GM12878 (cell line): ENCODE results near the gene ACTR10. TPM values are rescaled to one million over a fixed set of nuclear protein-coding genes. Genes with fewer than 3 reads are reported as not detected.

Experiments
- ATAC-seq: fragments of 200-7000 bp; cut with Tn5 transposase; 3 replicates; pipeline ENCODE4 v1.9.1; 2020; ENCODE audit warnings: mild to moderate bottlenecking, moderate library complexity
- BruUV-seq: library from RNA; stranded (reverse); fragments of 400-500 nt; replicated peaks from 2 replicates; lab custom pipeline; 2021; lab: Mats Ljungman, UMichigan
- CTCF ChIA-PET: fragments of 300-600 bp; sonication (Branson Sonifier 250); formaldehyde crosslinking; extraction: SDS; loops from one replicate; lab custom pipeline; 2021; ENCODE audit warnings: inconsistent platforms; lab: Yijun Ruan, JAX
- POLR2A ChIA-PET: fragments of 350-600 bp; formaldehyde crosslinking; extraction: SDS; loops from one replicate; lab custom pipeline; 2021; ENCODE audit warnings: inconsistent platforms; lab: Charles Lee
- RAD21 ChIA-PET: fragments of 300-600 bp; sonication (Branson Sonifier 250); formaldehyde crosslinking; loops from one replicate; lab custom pipeline; 2023; ENCODE audit warnings: antibody characterized with exemption; ENCODE audit not compliant: unreplicated experiment; lab: Charles Lee
- SMC1A ChIA-PET: fragments of 300-600 bp; sonication (Branson Sonifier 250); formaldehyde crosslinking; loops from one replicate; lab custom pipeline; 2023; ENCODE audit not compliant: unreplicated experiment, uncharacterized antibody; lab: Charles Lee
- DNase-seq: peaks from one replicate; pipeline ENCODE4 v3.0.0-alpha.2; 2011; ENCODE audit warnings: low read depth, low spot score
- FAIRE-seq: peaks from 3 replicates; lab custom pipeline; 2011; peaks lifted over from hg19 to GRCh38; lab: Jason Lieb, UNC
- H2AFZ ChIP-seq: 2 replicates; pipeline ENCODE4 v1.6.0; 2011; ENCODE audit warnings: low read depth, low read length, control low read depth; ENCODE audit not compliant: control insufficient read depth
- H3K27ac ChIP-seq: 2 replicates; pipeline ENCODE4 v1.5.1; 2011; ENCODE audit warnings: control low read depth; ENCODE audit not compliant: control insufficient read depth, insufficient read depth
- H3K27me3 ChIP-seq, 2 experiments: replicated peaks in 1 of 2; 2 replicates each; pipeline versions ENCODE4 v1.6.0 to v1.6.1; 2011; ENCODE audit warnings: low read length in 1 of 2; ENCODE audit not compliant: control insufficient read depth in 2 of 2, insufficient read depth in 2 of 2
- H3K36me3 ChIP-seq, 2 experiments: 2 replicates each; pipeline ENCODE4 v1.5.1; 2011; ENCODE audit warnings: low read length in 1 of 2; ENCODE audit not compliant: control insufficient read depth in 2 of 2, insufficient read depth in 2 of 2
- H3K4me1 ChIP-seq: 2 replicates; pipeline ENCODE4 v1.6.1; 2011; ENCODE audit warnings: mild to moderate bottlenecking, low read length, moderate library complexity, mixed read lengths; ENCODE audit not compliant: control insufficient read depth, insufficient read depth
- H3K4me2 ChIP-seq: 2 replicates; pipeline ENCODE4 v1.6.0; 2011; ENCODE audit warnings: control low read depth; ENCODE audit not compliant: control insufficient read depth, insufficient read depth
- H3K4me3 ChIP-seq: fragments of 200-600 bp; sonication (generic); 2 replicates; pipeline ENCODE4 v1.5.1; 2016
- H3K79me2 ChIP-seq: 2 replicates; pipeline ENCODE4 v1.6.0; 2011; ENCODE audit warnings: low read length; ENCODE audit not compliant: control insufficient read depth, insufficient read depth
- H3K9ac ChIP-seq: 2 replicates; pipeline ENCODE4 v1.8.0; 2011; ENCODE audit warnings: low read length, control low read depth, mixed read lengths; ENCODE audit not compliant: control insufficient read depth, insufficient read depth
- H3K9me3 ChIP-seq: replicated peaks from 3 replicates; pipeline ENCODE4 v1.5.1; 2011; ENCODE audit warnings: mild to moderate bottlenecking, low read length; ENCODE audit not compliant: control insufficient read depth, insufficient read depth
- H4K20me1 ChIP-seq: 2 replicates; pipeline ENCODE4 v1.6.0; 2011; ENCODE audit not compliant: control insufficient read depth, insufficient read depth
- CBX3 ChIP-seq: fragments of 200-600 bp; sonication (generic); IDR thresholded peaks from 2 replicates; pipeline ENCODE4 v1.6.1; 2016; ENCODE audit warnings: low read depth, borderline replicate concordance
- CREB1 ChIP-seq: IDR thresholded peaks from 2 replicates; pipeline ENCODE4 v1.6.1; 2012; ENCODE audit warnings: low read depth, mild to moderate bottlenecking, inconsistent platforms
- ETV6 ChIP-seq, 2 experiments: fragments of 450-650 bp in 1 of 2; IDR thresholded peaks in 1 of 2; conservative IDR thresholded peaks in 1 of 2; 2 replicates each; pipeline ENCODE4 v1.6.1; 2014; ENCODE audit warnings: antibody characterized with exemption in 1 of 2, borderline replicate concordance in 1 of 2, low read depth in 1 of 2, mild to moderate bottlenecking in 1 of 2, moderate library complexity in 1 of 2
- FOS ChIP-seq: IDR thresholded peaks from 3 replicates; pipeline ENCODE4 v1.6.1; 2011; ENCODE audit warnings: borderline replicate concordance; ENCODE audit not compliant: insufficient read length; ENCODE audit errors: extremely low read depth
- KLF5 ChIP-seq: fragments of 450-650 bp; IDR thresholded peaks from 2 replicates; pipeline ENCODE4 v1.6.1; 2014; ENCODE audit warnings: mild to moderate bottlenecking; ENCODE audit not compliant: partially characterized antibody
- MTA3 ChIP-seq: IDR thresholded peaks from 2 replicates; pipeline ENCODE4 v1.6.1; 2012; ENCODE audit warnings: low read length, inconsistent platforms, borderline replicate concordance
- NFIC ChIP-seq: IDR thresholded peaks from 2 replicates; pipeline ENCODE4 v1.6.1; 2012; ENCODE audit warnings: low read depth, mild to moderate bottlenecking, inconsistent platforms, low read length, moderate library complexity
- RUNX3 ChIP-seq: IDR thresholded peaks from 2 replicates; pipeline ENCODE4 v1.6.1; 2012; ENCODE audit warnings: low read length, inconsistent platforms
- SMAD1 ChIP-seq: fragments of 450-650 bp; IDR thresholded peaks from 2 replicates; pipeline ENCODE4 v1.6.1; 2018; ENCODE audit warnings: mild to moderate bottlenecking, low read depth; ENCODE audit not compliant: partially characterized antibody
- SUPT20H ChIP-seq: IDR thresholded peaks from 2 replicates; pipeline ENCODE4 v1.6.1; 2011; ENCODE audit warnings: low read depth, mild to moderate bottlenecking, low read length, moderate library complexity, borderline replicate concordance; ENCODE audit not compliant: control insufficient read depth
- TCF3 ChIP-seq: IDR thresholded peaks from 2 replicates; pipeline ENCODE4 v1.6.1; 2012; ENCODE audit warnings: low read depth, mild to moderate bottlenecking, low read length, borderline replicate concordance; ENCODE audit not compliant: insufficient read depth
- USF1 ChIP-seq: IDR thresholded peaks from 2 replicates; pipeline ENCODE4 v1.6.1; 2011; ENCODE audit warnings: borderline replicate concordance, low read depth, mild to moderate bottlenecking, moderate library complexity, mixed read lengths, low read length; ENCODE audit not compliant: insufficient read depth; ENCODE audit errors: extremely low read length
- ZNF217 ChIP-seq: fragments of 450-650 bp; IDR thresholded peaks from 2 replicates; pipeline ENCODE4 v1.6.1; 2017; ENCODE audit warnings: antibody characterized with exemption, mild to moderate bottlenecking
- in situ Hi-C: fragments of 300-500 bp; cut with MboI; formaldehyde crosslinking; loops from 9 replicates; pipeline ENCODE4 v1.14.3; 2018; ENCODE audit warnings: mixed read lengths
- intact Hi-C: fragments of 100-400 bp; cut with micrococcal nuclease; formaldehyde crosslinking; loops from one replicate; pipeline ENCODE4 v1.14.2; 2022; ENCODE audit not compliant: unreplicated experiment
- polyA plus RNA-seq, 11 experiments: library from polyadenylated mRNA; depleted of rRNA in 4 of 11; unstranded in 6 of 11; stranded (reverse) in 5 of 11; fragments of >200 nt; fragmentation: Nextera tagmentation in 4 of 11; fragmentation: Illumina TruSeq in 1 of 11; extraction: Ambion mirVana in 4 of 11; extraction: Trizol in 1 of 11; gene quantifications; 1 replicate in 1 of 11; 2 replicates in 10 of 11; pipeline versions ENCODE4 v1.2.1 to v1.2.3, GENCODE V29; 2011 to 2016; ENCODE audit warnings: inconsistent platforms in 2 of 11, missing spikeins in 2 of 11, low read depth in 1 of 11
- total RNA-seq, 4 experiments: library from RNA; depleted of rRNA in 3 of 4; stranded (reverse); fragments of >200 nt in 3 of 4; fragmentation: Illumina TruSeq in 1 of 4; extraction: Trizol in 1 of 4; gene quantifications; 2 replicates each; pipeline versions ENCODE4 v1.2.1 to v1.2.3, GENCODE V29; 2013 to 2021

ACTR10 gene
- total and polyA plus RNA-seq, 10 of the 15 experiments (the other 5 are each of a cell fraction or from before 2014, with no cell fraction given): 26.0 to 74.3 (median 38.9) TPM

GRCh38 chr14:58160561-58160960, 39.4 kb upstream of the ACTR10 start:
- Histone ChIP-seq H3K27ac (no peak overlapping the region), H3K4me2 (no peak overlapping the region), H3K79me2 (no peaks in the 10 kb centered on the region), H3K4me3 (no peak overlapping the region), H3K4me1 (no peaks in the 10 kb centered on the region), H3K27me3 (no peaks in the 10 kb centered on the region), H3K36me3 (no peaks in the 10 kb centered on the region), H3K9ac (no peak overlapping the region), H4K20me1 (no peaks in the 10 kb centered on the region), H2AFZ (no peak overlapping the region), H3K9me3 (no peaks in the 10 kb centered on the region)
- in situ Hi-C loops (no loop called here), intact Hi-C loops (no loop called here)
- DNase-seq (no peak), ATAC-seq (no peak), FAIRE-seq (no peak)
- no peak for TF ChIP-seq USF1
- no peak for TF ChIP-seq NFIC
- TF ChIP-seq ETV6 (conservative IDR thresholded peaks at IDR 0.05 in 1 of 2, IDR thresholded peaks at IDR 0.05 in 1 of 2; ENCODE audit: borderline replicate concordance in 1 of 2, low read depth in 1 of 2): no peak
- TF ChIP-seq ZNF217: no peak
- no peak for TF ChIP-seq KLF5
- no peak for TF ChIP-seq SMAD1
- no peak for TF ChIP-seq TCF3
- TF ChIP-seq MTA3: no peak
- no peak for TF ChIP-seq FOS
- no peak for TF ChIP-seq CBX3
- no peak for TF ChIP-seq SUPT20H
- TF ChIP-seq CREB1: no peak
- no peak for TF ChIP-seq RUNX3
- ChIA-PET SMC1A (no interaction called here), RAD21 (no interaction called here), CTCF (interaction anchor here (0.8 to 1.1 kb wide), 3 partner anchors 8 to 11 kb away, joined by 3 to 8 read pairs (median 3); no protein-coding TSS in a partner anchor), POLR2A (interaction anchor here (0.7 kb wide), 1 partner anchor 471 kb away, joined by 3 read pairs; no protein-coding TSS in a partner anchor)
- no TSS peak for BruUV-seq
